H1 (cell line): ENCODE measurements around the gene TWF2. TPM values are rescaled to one million over a fixed set of nuclear protein-coding genes. Genes with fewer than 3 reads are reported as not detected.

Experiments
- CTCF ChIA-PET: fragments of 300-600 bp; sonication (Branson Sonifier 250); formaldehyde crosslinking; loops from one replicate; lab custom pipeline; 2021; ENCODE audit not compliant: partially characterized antibody; lab: Charles Lee
- POLR2A ChIA-PET: fragments of 300-600 bp; sonication (Branson Sonifier 250); formaldehyde crosslinking; loops from one replicate; lab custom pipeline; 2021; ENCODE audit warnings: inconsistent platforms; ENCODE audit not compliant: partially characterized antibody; lab: Charles Lee
- DNase-seq, 2 experiments: peaks; one replicate each; pipeline versions ENCODE4 v3.0.0 to v3.0.0-alpha.2; 2010 to 2022; ENCODE audit warnings: low spot score in 2 of 2, low read depth in 1 of 2, mixed read lengths in 1 of 2
- FAIRE-seq: peaks from 2 replicates; lab custom pipeline; 2011; peaks lifted over from hg19 to GRCh38; lab: Jason Lieb, UNC
- H2AFZ ChIP-seq: 2 replicates; pipeline ENCODE4 v1.8.1; 2012; ENCODE audit warnings: low read length, inconsistent platforms
- H2AK5ac ChIP-seq: 2 replicates; pipeline ENCODE4 v1.6.1; 2013; ENCODE audit warnings: low read depth, low read length
- H2BK120ac ChIP-seq: replicated peaks from 2 replicates; pipeline ENCODE3; 2013; ENCODE audit warnings: low read depth, low read length, inconsistent platforms
- H2BK12ac ChIP-seq: 2 replicates; pipeline ENCODE4 v1.6.1; 2013; ENCODE audit warnings: low read depth, low read length
- H2BK15ac ChIP-seq: 2 replicates; pipeline ENCODE4 v1.6.1; 2013; ENCODE audit warnings: low read length
- H2BK20ac ChIP-seq: 2 replicates; pipeline ENCODE4 v1.6.1; 2013; ENCODE audit warnings: low read length
- H2BK5ac ChIP-seq: 2 replicates; pipeline ENCODE4 v1.6.1; 2013; ENCODE audit warnings: low read depth, low read length
- H3K14ac ChIP-seq: 2 replicates; pipeline ENCODE4 v1.6.1; 2013; ENCODE audit warnings: inconsistent platforms; ENCODE audit not compliant: insufficient read length
- H3K18ac ChIP-seq: 2 replicates; pipeline ENCODE4 v1.6.1; 2013; ENCODE audit warnings: low read length; ENCODE audit errors: extremely low read depth
- H3K23ac ChIP-seq: 2 replicates; pipeline ENCODE4 v1.6.1; 2013; ENCODE audit warnings: inconsistent platforms; ENCODE audit not compliant: insufficient read length
- H3K23me2 ChIP-seq: 2 replicates; pipeline ENCODE4 v1.6.1; 2013; ENCODE audit warnings: low read depth, low read length
- H3K27ac ChIP-seq: 2 replicates; pipeline ENCODE4 v1.6.1; 2011; ENCODE audit warnings: low read depth, low read length, inconsistent platforms
- H3K27me3 ChIP-seq, 4 experiments: replicated peaks in 1 of 4; 1 replicate in 1 of 4; 2 replicates in 3 of 4; pipeline versions ENCODE4 v1.6.1 to v1.8.1; 2011 to 2013; ENCODE audit warnings: low read length in 3 of 4, mild to moderate bottlenecking in 3 of 4, inconsistent platforms in 2 of 4, mixed read lengths in 2 of 4, moderate library complexity in 1 of 4; ENCODE audit not compliant: control insufficient read depth in 3 of 4, insufficient read depth in 3 of 4; ENCODE audit errors: extremely low read depth in 1 of 4
- H3K36me3 ChIP-seq, 4 experiments: 2 replicates each; pipeline versions ENCODE4 v1.6.1 to v1.8.1; 2011 to 2013; ENCODE audit warnings: mild to moderate bottlenecking in 4 of 4, low read length in 3 of 4, moderate library complexity in 2 of 4, control low read depth in 1 of 4, inconsistent platforms in 1 of 4; ENCODE audit not compliant: insufficient read depth in 4 of 4, control insufficient read depth in 2 of 4
- H3K4ac ChIP-seq: replicated peaks from 2 replicates; pipeline ENCODE3; 2013; ENCODE audit warnings: low read length, low read depth, mixed read lengths, inconsistent platforms; ENCODE audit not compliant: insufficient read length
- H3K4me1 ChIP-seq, 4 experiments: replicated peaks in 1 of 4; 1 replicate in 1 of 4; 2 replicates in 3 of 4; pipeline versions ENCODE4 v1.6.1 to v1.8.1; 2011 to 2013; ENCODE audit warnings: low read length in 3 of 4, inconsistent platforms in 2 of 4, mixed read lengths in 1 of 4; ENCODE audit not compliant: insufficient read depth in 4 of 4, control insufficient read depth in 3 of 4
- H3K4me2 ChIP-seq, 2 experiments: 2 replicates each; pipeline versions ENCODE4 v1.6.1 to v1.8.1; 2011 to 2013; ENCODE audit warnings: low read depth in 2 of 2, low read length in 2 of 2, control low read depth in 1 of 2, inconsistent platforms in 1 of 2, mild to moderate bottlenecking in 1 of 2; ENCODE audit not compliant: insufficient read depth in 1 of 2
- H3K4me3 ChIP-seq, 4 experiments: fragments of 200-600, 300-600 bp in 1 of 4; sonication (generic), shearing (Covaris generic), sonication (Bioruptor Twin) in 1 of 4; 2 replicates each; pipeline versions ENCODE4 v1.5.1 to v1.8.1; 2011 to 2016; ENCODE audit warnings: low read length in 4 of 4, low read depth in 3 of 4, control low read depth in 2 of 4, inconsistent platforms in 2 of 4, mild to moderate bottlenecking in 2 of 4, mixed read lengths in 1 of 4, moderate library complexity in 1 of 4; ENCODE audit not compliant: insufficient read depth in 2 of 4; ENCODE audit errors: extremely low read depth in 1 of 4
- H3K56ac ChIP-seq: replicated peaks from 2 replicates; pipeline ENCODE3; 2013; ENCODE audit warnings: low read depth, mild to moderate bottlenecking, mixed read lengths, low read length, inconsistent platforms; ENCODE audit not compliant: insufficient read length
- H3K79me1 ChIP-seq: 2 replicates; pipeline ENCODE4 v1.6.1; 2013; ENCODE audit warnings: low read depth, low read length, control low read depth
- H3K79me2 ChIP-seq, 2 experiments: 2 replicates each; pipeline versions ENCODE4 v1.6.1 to v1.8.1; 2012 to 2013; ENCODE audit warnings: low read length in 2 of 2, mild to moderate bottlenecking in 2 of 2, inconsistent platforms in 1 of 2; ENCODE audit not compliant: insufficient read depth in 2 of 2, control insufficient read depth in 1 of 2
- H3K9ac ChIP-seq, 4 experiments: replicated peaks in 1 of 4; 1 replicate in 1 of 4; 2 replicates in 3 of 4; pipeline versions ENCODE4 v1.6.1 to v1.8.1; 2011 to 2013; ENCODE audit warnings: low read depth in 3 of 4, low read length in 3 of 4, control low read depth in 2 of 4, mild to moderate bottlenecking in 2 of 4, moderate library complexity in 2 of 4, inconsistent platforms in 1 of 4; ENCODE audit errors: extremely low read depth in 1 of 4
- H3K9me3 ChIP-seq, 2 experiments: 2 replicates each; pipeline versions ENCODE4 v1.6.1 to v1.8.1; 2012 to 2013; ENCODE audit warnings: mild to moderate bottlenecking in 2 of 2, moderate library complexity in 2 of 2, control low read depth in 1 of 2, inconsistent platforms in 1 of 2, low read depth in 1 of 2, low read length in 1 of 2, mixed read lengths in 1 of 2; ENCODE audit not compliant: insufficient read depth in 2 of 2
- H4K20me1 ChIP-seq, 2 experiments: replicated peaks in 1 of 2; 2 replicates each; pipeline versions ENCODE3 to v1.8.1; 2011 to 2013; ENCODE audit warnings: inconsistent platforms in 2 of 2, low read length in 2 of 2, mild to moderate bottlenecking in 1 of 2; ENCODE audit not compliant: insufficient read depth in 2 of 2, control insufficient read depth in 1 of 2
- H4K5ac ChIP-seq: 2 replicates; pipeline ENCODE4 v1.6.1; 2013; ENCODE audit warnings: low read length, low read depth, mixed read lengths, inconsistent platforms; ENCODE audit not compliant: insufficient read length
- H4K8ac ChIP-seq: 2 replicates; pipeline ENCODE4 v1.8.0; 2013; ENCODE audit warnings: mild to moderate bottlenecking, moderate library complexity, low read length, inconsistent platforms; ENCODE audit not compliant: insufficient read depth; ENCODE audit errors: extremely low read depth
- H4K91ac ChIP-seq: replicated peaks from 2 replicates; pipeline ENCODE3; 2013; ENCODE audit warnings: low read length, mixed read lengths, inconsistent platforms; ENCODE audit not compliant: insufficient read length
- BACH1 ChIP-seq: IDR thresholded peaks from 2 replicates; pipeline ENCODE4 v1.6.1; 2012; ENCODE audit warnings: low read length, improper control_type of control experiment
- BRCA1 ChIP-seq: IDR thresholded peaks from 2 replicates; pipeline ENCODE4 v1.6.1; 2012; ENCODE audit warnings: low read depth, low read length, improper control_type of control experiment
- CTCF ChIP-seq, 3 experiments: IDR thresholded peaks; 1 replicate in 2 of 3; 2 replicates in 1 of 3; pipeline versions ENCODE4 v1.5.1 to v1.6.1; 2011; ENCODE audit warnings: low read length in 3 of 3, mild to moderate bottlenecking in 3 of 3, inconsistent platforms in 2 of 3, low read depth in 1 of 3, moderate library complexity in 1 of 3; ENCODE audit not compliant: insufficient read depth in 1 of 3; ENCODE audit errors: control extremely low read depth in 1 of 3
- KDM4A ChIP-seq: IDR thresholded peaks from one replicate; pipeline ENCODE4 v1.7.1; 2012; ENCODE audit warnings: low read depth, mild to moderate bottlenecking, moderate library complexity, low read length, inconsistent platforms; ENCODE audit not compliant: severe bottlenecking
- NRF1 ChIP-seq: IDR thresholded peaks from 2 replicates; pipeline ENCODE4 v1.6.1; 2011; ENCODE audit warnings: mild to moderate bottlenecking, low read depth, low read length, improper control_type of control experiment
- RNF2 ChIP-seq: fragments of 200-900, 300-1000 bp; sonication (generic); IDR thresholded peaks from 2 replicates; pipeline ENCODE4 v1.7.1; 2016; ENCODE audit warnings: borderline replicate concordance, low read depth, mild to moderate bottlenecking, antibody characterized with exemption, low read length; ENCODE audit not compliant: poor library complexity, severe bottlenecking; ENCODE audit errors: missing control alignments
- WGBS, 2 experiments: shearing (Covaris generic) in 1 of 2; methylation state at CpG; one replicate each; pipeline versions ENCODE4 v1.1.6 to v1.1.7; 2013 to 2015; ENCODE audit warnings: low lambda C conversion rate in 2 of 2, mixed read lengths in 2 of 2, inconsistent platforms in 1 of 2, low coverage in 1 of 2, missing lambda C conversion rate in 1 of 2; ENCODE audit not compliant: insufficient replicate concordance in 2 of 2, insufficient coverage in 1 of 2, insufficient read length in 1 of 2; ENCODE audit errors: extremely low coverage in 1 of 2, missing lambda C conversion rate in 1 of 2; 5-methylcytosine and 5-hydroxymethylcytosine counted together
- polyA plus RNA-seq, 7 experiments: library from polyadenylated mRNA; depleted of rRNA in 3 of 7; stranded (reverse) in 5 of 7; unstranded in 2 of 7; fragments of >200 nt in 5 of 7; fragments of 200-250 nt in 2 of 7; gene quantifications; 1 replicate in 5 of 7; 2 replicates in 1 of 7; 4 replicates in 1 of 7; pipeline versions ENCODE4 v1.2.1 to v1.2.3, GENCODE V29; 2011 to 2013; ENCODE audit warnings: missing spikeins in 2 of 7, mixed read lengths in 2 of 7
- total RNA-seq: library from RNA; stranded (reverse); fragmentation: NEBNext Ultra II Directional; extraction: Animal tissue kit (Norgen Biotek cat#: 25700); gene quantifications from 2 replicates; pipeline ENCODE4 v1.2.1, GENCODE V29; 2021

The TWF2 gene
- total and polyA plus RNA-seq, 2 of the 8 experiments (the other 6 are each of a cell fraction or from before 2014, with no cell fraction given), result 65.2 to 90.4 TPM

GRCh38 chr3:52245322-52246263 is 6.6 kb upstream of the TWF2 start, which contains the start of gene PPM1M:
Gene PPM1M (plus strand): TSS chr3:52245759. CDS start chr3:52245825, 66 bp downstream.
- no peak for FAIRE-seq
- H3K9me3 ChIP-seq, result no peaks in the 10 kb centered on the region
- TF ChIP-seq BRCA1 (no peak), NRF1 (no peak), BACH1 (no peak), CTCF (IDR thresholded peaks at IDR 0.05; ENCODE audit: control extremely low read depth in 1 of 3, insufficient read depth in 1 of 3, low read depth in 1 of 3, low read length in 3 of 3) (no peak), KDM4A (peak; percentile 63), RNF2 (peak; percentile 42)

More at GRCh38 chr3:52245322-52246263, 6.6 kb upstream of the TWF2 start, which contains the start of gene PPM1M:
- ChIA-PET POLR2A (interaction anchor here (1.0 to 3.6 kb wide), 8 partner anchors 9 to 33 kb away, joined by 3 to 27 read pairs (median 5); partner anchors contain the start of gene WDR82), CTCF (interaction anchor here (1.0 to 17.7 kb wide), 9 partner anchors 10 to 140 kb away, joined by 3 to 126 read pairs (median 5); partner anchors contain the start of gene WDR82)
- Histone ChIP-seq H2BK20ac (no peak within 1 kb of the TSS), H3K23ac (no peak within 1 kb of the TSS), H2BK15ac (peak within 1 kb of the TSS; percentile 88; the same call in 1 of the 2 replicates), H4K91ac (peak within 1 kb of the TSS; percentile 47), H3K36me3 (peaks cover 0 to 9% (median 0%) of the 10 kb centered on the region in 4 experiments; a peak in 2 of 8 replicates), H4K20me1 (peaks cover 5 to 12% of the 10 kb centered on the region in 2 experiments), H3K79me2 (no peaks in the 10 kb centered on the region), H3K4me2 (peak within 1 kb of the TSS; percentile 65 to 70), H2BK5ac (no peak within 1 kb of the TSS; the same call in 1 of the 2 replicates), H3K27me3 (peaks cover 6 to 37% (median 23%) of the 10 kb centered on the region in 4 experiments; a peak in 6 of 7 replicates), H3K4me1 (peaks cover 5 to 18% (median 14%) of the 10 kb centered on the region in 4 experiments), H3K56ac (no peak within 1 kb of the TSS), H3K9ac (peak within 1 kb of the TSS in 3 of 4 experiments; percentile 34 to 76 (median 44); a peak in 3 of 7 replicates), H2BK12ac (peak within 1 kb of the TSS; percentile 50; the same call in 1 of the 2 replicates), H2AK5ac (no peak within 1 kb of the TSS), H3K23me2 (peaks cover 10% of the 10 kb centered on the region), H3K27ac (no peak within 1 kb of the TSS), H4K5ac (peak within 1 kb of the TSS; percentile 19), H3K14ac (no peak within 1 kb of the TSS), H3K4me3 (peak within 1 kb of the TSS; percentile 32 to 58 (median 51)), H2AFZ (no peak within 1 kb of the TSS), H3K4ac (no peak within 1 kb of the TSS), H3K79me1 (no peaks in the 10 kb centered on the region), H4K8ac (no peak within 1 kb of the TSS; the same call in 1 of the 2 replicates), H2BK120ac (no peak within 1 kb of the TSS), H3K18ac (no peak within 1 kb of the TSS; the same call in none of the 2 replicates)
- DNase-seq, result peak in 1 of 2 experiments; percentile 83
- 9% methylated on average over 48 of the region's 98 CpGs; no CpG with 5 or more reads in 1 of the 2 experiments for WGBS, 2 experiments
